WTC11 (cell line): ENCODE results near the gene COG3. TPM values are rescaled to one million over a fixed set of nuclear protein-coding genes. Genes with fewer than 3 reads are reported as not detected.

Experiments used
- ATAC-seq: fragments of 200-7000 bp; cut with Tn5 transposase; 2 replicates; pipeline ENCODE4 v1.10.0; 2021; ENCODE audit warnings: mild to moderate bottlenecking, moderate library complexity
- CTCF ChIA-PET: fragments of 300-600 bp; sonication (Branson Sonifier 250); formaldehyde crosslinking; loops from one replicate; lab custom pipeline; 2021; ENCODE audit warnings: antibody characterized with exemption; lab: Charles Lee
- POLR2A ChIA-PET: fragments of 350-600 bp; sonication (Branson Sonifier 250); formaldehyde crosslinking; loops from one replicate; lab custom pipeline; 2021; ENCODE audit warnings: antibody characterized with exemption; lab: Charles Lee
- DNase-seq: peaks from one replicate; pipeline ENCODE4 v3.0.0; 2021; ENCODE audit warnings: low spot score
- H3K27ac Mint-ChIP-seq: 2 replicates; pipeline ENCODE4 v1.8.0; 2021; ENCODE audit warnings: mixed read lengths
- H3K27me3 Mint-ChIP-seq: 2 replicates; pipeline ENCODE4 v1.8.0; 2021; ENCODE audit warnings: low read depth, mild to moderate bottlenecking, moderate library complexity, mixed read lengths
- H3K36me3 Mint-ChIP-seq: 2 replicates; pipeline ENCODE4 v1.8.0; 2021; ENCODE audit warnings: mixed read lengths
- H3K4me1 Mint-ChIP-seq: 2 replicates; pipeline ENCODE4 v1.8.0; 2022; ENCODE audit warnings: mixed read lengths
- H3K4me3 Mint-ChIP-seq: 2 replicates; pipeline ENCODE4 v1.8.0; 2021; ENCODE audit warnings: mild to moderate bottlenecking, moderate library complexity, mixed read lengths
- H3K9me3 Mint-ChIP-seq: 2 replicates; pipeline ENCODE4 v1.8.0; 2021; ENCODE audit warnings: mixed read lengths
- CBFB ChIP-seq: sonication (generic); formaldehyde crosslinking; IDR thresholded peaks from 2 replicates; pipeline ENCODE4 v1.8.1; 2022; ENCODE audit warnings: mild to moderate bottlenecking, low read depth, missing genetic modification reagents
- EMX1 ChIP-seq: fragments of 250-450 bp; sonication (Bioruptor Pico); IDR thresholded peaks from 2 replicates; pipeline ENCODE4 v1.8.0; 2021; ENCODE audit warnings: mild to moderate bottlenecking
- GTF2I ChIP-seq: fragments of 250-450 bp; sonication (Bioruptor Pico); conservative IDR thresholded peaks from 2 replicates; pipeline ENCODE4 v1.4.0; 2021; ENCODE audit warnings: mild to moderate bottlenecking
- IRF2 ChIP-seq: sonication (generic); formaldehyde crosslinking; IDR thresholded peaks from 2 replicates; pipeline ENCODE4 v1.8.0; 2022; ENCODE audit warnings: low read depth, missing genetic modification reagents, borderline replicate concordance
- NFE2L1 ChIP-seq: sonication (generic); formaldehyde crosslinking; IDR thresholded peaks from 2 replicates; pipeline ENCODE4 v1.8.1; 2023; ENCODE audit warnings: missing genetic modification reagents
- NR2C2 ChIP-seq: sonication (generic); formaldehyde crosslinking; IDR thresholded peaks from 2 replicates; pipeline ENCODE4 v1.8.0; 2022; ENCODE audit warnings: mild to moderate bottlenecking, missing genetic modification reagents
- NR3C1 ChIP-seq: sonication (generic); formaldehyde crosslinking; conservative IDR thresholded peaks from 2 replicates; pipeline ENCODE4 v1.8.1; 2023; ENCODE audit warnings: low read depth, mild to moderate bottlenecking, missing genetic modification reagents
- PRRX2 ChIP-seq: fragments of 250-450 bp; sonication (Bioruptor Pico); IDR thresholded peaks from 2 replicates; pipeline ENCODE4 v1.8.0; 2021; ENCODE audit warnings: mild to moderate bottlenecking
- SP1 ChIP-seq: sonication (generic); formaldehyde crosslinking; conservative IDR thresholded peaks from 2 replicates; pipeline ENCODE4 v1.8.1; 2022; ENCODE audit warnings: missing genetic modification reagents
- TCF7 ChIP-seq: sonication (generic); formaldehyde crosslinking; IDR thresholded peaks from 2 replicates; pipeline ENCODE4 v1.8.0; 2022; ENCODE audit warnings: mild to moderate bottlenecking, low read depth, missing genetic modification reagents, moderate library complexity
- TEAD1 ChIP-seq: sonication (generic); formaldehyde crosslinking; IDR thresholded peaks from 2 replicates; pipeline ENCODE4 v1.8.0; 2022; ENCODE audit warnings: mild to moderate bottlenecking, missing genetic modification reagents
- ZBTB21 ChIP-seq: sonication (generic); formaldehyde crosslinking; IDR thresholded peaks from 2 replicates; pipeline ENCODE4 v1.8.1; 2023; ENCODE audit warnings: mild to moderate bottlenecking, missing genetic modification reagents, borderline replicate concordance
- ZNF121 ChIP-seq: sonication (generic); formaldehyde crosslinking; IDR thresholded peaks from 2 replicates; pipeline ENCODE4 v1.8.0; 2023; ENCODE audit warnings: missing genetic modification reagents
- ZNF219 ChIP-seq: sonication (generic); formaldehyde crosslinking; IDR thresholded peaks from 2 replicates; pipeline ENCODE4 v1.8.0; 2023; ENCODE audit warnings: missing genetic modification reagents, mild to moderate bottlenecking, borderline replicate concordance
- ZNF396 ChIP-seq: fragments of 250-450 bp; sonication (Bioruptor Pico); IDR thresholded peaks from 2 replicates; pipeline ENCODE4 v1.8.0; 2021; ENCODE audit warnings: mild to moderate bottlenecking, moderate library complexity, borderline replicate concordance
- ZNF423 ChIP-seq: fragments of 250-450 bp; sonication (Bioruptor Pico); IDR thresholded peaks from 2 replicates; pipeline ENCODE4 v2.1.2; 2022; ENCODE audit warnings: mild to moderate bottlenecking, moderate library complexity
- total RNA-seq: library from RNA; stranded (reverse); gene quantifications from 3 replicates; pipeline ENCODE4 v1.2.3, GENCODE V29; 2021
- TF ChIP-seq, protein P1 (sequence below): sonication (generic); formaldehyde crosslinking; IDR thresholded peaks from 2 replicates; pipeline ENCODE4 v1.8.0; 2022; ENCODE audit warnings: mild to moderate bottlenecking, missing genetic modification reagents
- TF ChIP-seq, protein P2 (sequence below): sonication (generic); formaldehyde crosslinking; IDR thresholded peaks from 2 replicates; pipeline ENCODE4 v1.8.1; 2022; ENCODE audit warnings: low read depth, mild to moderate bottlenecking, moderate library complexity, missing genetic modification reagents, borderline replicate concordance
- TF ChIP-seq, protein P3 (sequence below): sonication (generic); formaldehyde crosslinking; conservative IDR thresholded peaks from 2 replicates; pipeline ENCODE4 v1.8.1; 2022; ENCODE audit warnings: mild to moderate bottlenecking, missing genetic modification reagents
- TF ChIP-seq, protein P4 (sequence below): sonication (generic); formaldehyde crosslinking; conservative IDR thresholded peaks from 2 replicates; pipeline ENCODE4 v1.8.1; 2023; ENCODE audit warnings: mild to moderate bottlenecking, low read depth, missing genetic modification reagents, moderate library complexity
- TF ChIP-seq, protein P5 (sequence below): sonication (generic); formaldehyde crosslinking; IDR thresholded peaks from 2 replicates; pipeline ENCODE4 v1.8.0; 2023; ENCODE audit warnings: missing genetic modification reagents, mild to moderate bottlenecking, borderline replicate concordance
- TF ChIP-seq, protein P6 (sequence below): sonication (generic); formaldehyde crosslinking; IDR thresholded peaks from 2 replicates; pipeline ENCODE4 v1.8.1; 2023; ENCODE audit warnings: mild to moderate bottlenecking, missing genetic modification reagents
- TF ChIP-seq, protein P7 (sequence below): sonication (generic); formaldehyde crosslinking; IDR thresholded peaks from 2 replicates; pipeline ENCODE4 v1.8.1; 2022; ENCODE audit warnings: low read depth, missing genetic modification reagents, borderline replicate concordance

Gene COG3
- total RNA-seq, 1 experiment from 2014 or later = 21.6 TPM

DNA sequence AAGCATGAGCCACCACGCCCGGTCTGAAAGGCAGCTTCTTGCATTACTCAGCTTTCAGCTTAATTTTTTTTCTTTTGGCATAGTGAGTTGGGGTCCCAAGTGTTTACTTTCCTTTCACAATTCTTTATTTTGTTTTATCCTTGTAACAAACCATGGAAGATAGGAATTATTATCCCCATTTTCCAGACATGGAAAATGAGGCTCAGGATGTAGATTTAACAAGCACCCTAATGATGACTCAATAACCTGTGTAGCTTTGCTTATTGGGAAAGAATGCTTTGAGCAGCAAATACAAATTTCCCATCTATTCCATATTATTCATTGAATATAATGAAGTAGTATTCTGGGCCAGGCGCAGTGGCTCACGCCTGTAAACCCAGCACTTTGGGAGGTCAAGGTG, 13.5 kb upstream of the COG3 start (continued):
- TF ChIP-seq, protein P1, sequence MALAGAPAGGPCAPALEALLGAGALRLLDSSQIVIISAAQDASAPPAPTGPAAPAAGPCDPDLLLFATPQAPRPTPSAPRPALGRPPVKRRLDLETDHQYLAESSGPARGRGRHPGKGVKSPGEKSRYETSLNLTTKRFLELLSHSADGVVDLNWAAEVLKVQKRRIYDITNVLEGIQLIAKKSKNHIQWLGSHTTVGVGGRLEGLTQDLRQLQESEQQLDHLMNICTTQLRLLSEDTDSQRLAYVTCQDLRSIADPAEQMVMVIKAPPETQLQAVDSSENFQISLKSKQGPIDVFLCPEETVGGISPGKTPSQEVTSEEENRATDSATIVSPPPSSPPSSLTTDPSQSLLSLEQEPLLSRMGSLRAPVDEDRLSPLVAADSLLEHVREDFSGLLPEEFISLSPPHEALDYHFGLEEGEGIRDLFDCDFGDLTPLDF = no peak
- TF ChIP-seq TEAD1 (CRISPR knock-in tag) = no peak
- no peak for TF ChIP-seq ZBTB21 (CRISPR knock-in tag)
- TF ChIP-seq NR2C2 (CRISPR knock-in tag) = no peak
- no peak for TF ChIP-seq NFE2L1 (CRISPR knock-in tag)
- TF ChIP-seq ZNF396 (CRISPR knock-in tag) = no peak

DNA sequence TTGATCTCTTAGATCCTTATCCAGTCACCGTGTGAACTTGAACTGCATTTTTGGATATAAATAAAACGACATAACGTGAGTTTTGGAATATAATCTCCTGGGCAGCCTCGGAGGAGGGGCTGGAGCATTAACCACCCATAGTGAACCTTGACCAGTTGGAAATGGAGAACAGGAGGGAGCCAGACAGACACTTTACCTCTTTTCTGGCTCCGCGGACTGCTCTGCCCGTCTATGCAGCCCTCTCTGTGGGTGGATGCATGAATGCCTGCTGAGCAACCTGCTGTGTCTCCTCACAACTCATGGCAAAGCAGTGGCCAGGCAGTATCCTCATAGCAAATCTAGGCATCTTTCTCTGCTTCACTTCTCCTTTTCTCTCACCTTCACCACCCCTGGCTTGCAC, 10.5 kb upstream of the COG3 start:
- H3K36me3 Mint-ChIP-seq = no peaks in the 10 kb centered on the region
- no peak overlapping the region for H3K4me3 Mint-ChIP-seq
- POLR2A ChIA-PET = no interaction called here
- H3K27ac Mint-ChIP-seq = no peak overlapping the region
- peaks cover 14% of the 10 kb centered on the region for H3K27me3 Mint-ChIP-seq
- ATAC-seq = no peak
- H3K4me1 Mint-ChIP-seq = peaks cover 6% of the 10 kb centered on the region
- peaks cover 20% of the 10 kb centered on the region for H3K9me3 Mint-ChIP-seq
- TF ChIP-seq, protein P1 = no peak
- TF ChIP-seq, protein P2, sequence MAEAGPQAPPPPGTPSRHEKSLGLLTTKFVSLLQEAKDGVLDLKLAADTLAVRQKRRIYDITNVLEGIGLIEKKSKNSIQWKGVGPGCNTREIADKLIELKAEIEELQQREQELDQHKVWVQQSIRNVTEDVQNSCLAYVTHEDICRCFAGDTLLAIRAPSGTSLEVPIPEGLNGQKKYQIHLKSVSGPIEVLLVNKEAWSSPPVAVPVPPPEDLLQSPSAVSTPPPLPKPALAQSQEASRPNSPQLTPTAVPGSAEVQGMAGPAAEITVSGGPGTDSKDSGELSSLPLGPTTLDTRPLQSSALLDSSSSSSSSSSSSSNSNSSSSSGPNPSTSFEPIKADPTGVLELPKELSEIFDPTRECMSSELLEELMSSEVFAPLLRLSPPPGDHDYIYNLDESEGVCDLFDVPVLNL (CRISPR knock-in tag) = no peak
- TF ChIP-seq SP1 (no peak), NFE2L1 (CRISPR knock-in tag) (no peak), NR3C1 (no peak), GTF2I (CRISPR knock-in tag) (no peak), EMX1 (CRISPR knock-in tag) (no peak), ZNF396 (CRISPR knock-in tag) (no peak), ZNF423 (CRISPR knock-in tag) (no peak), ZNF121 (CRISPR knock-in tag) (no peak), ZNF219 (CRISPR knock-in tag) (no peak), CBFB (no peak), PRRX2 (CRISPR knock-in tag) (no peak), TCF7 (CRISPR knock-in tag) (no peak), IRF2 (no peak)
- TF ChIP-seq, protein P3, sequence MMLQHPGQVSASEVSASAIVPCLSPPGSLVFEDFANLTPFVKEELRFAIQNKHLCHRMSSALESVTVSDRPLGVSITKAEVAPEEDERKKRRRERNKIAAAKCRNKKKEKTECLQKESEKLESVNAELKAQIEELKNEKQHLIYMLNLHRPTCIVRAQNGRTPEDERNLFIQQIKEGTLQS (CRISPR knock-in tag) = no peak
- TF ChIP-seq, protein P4, sequence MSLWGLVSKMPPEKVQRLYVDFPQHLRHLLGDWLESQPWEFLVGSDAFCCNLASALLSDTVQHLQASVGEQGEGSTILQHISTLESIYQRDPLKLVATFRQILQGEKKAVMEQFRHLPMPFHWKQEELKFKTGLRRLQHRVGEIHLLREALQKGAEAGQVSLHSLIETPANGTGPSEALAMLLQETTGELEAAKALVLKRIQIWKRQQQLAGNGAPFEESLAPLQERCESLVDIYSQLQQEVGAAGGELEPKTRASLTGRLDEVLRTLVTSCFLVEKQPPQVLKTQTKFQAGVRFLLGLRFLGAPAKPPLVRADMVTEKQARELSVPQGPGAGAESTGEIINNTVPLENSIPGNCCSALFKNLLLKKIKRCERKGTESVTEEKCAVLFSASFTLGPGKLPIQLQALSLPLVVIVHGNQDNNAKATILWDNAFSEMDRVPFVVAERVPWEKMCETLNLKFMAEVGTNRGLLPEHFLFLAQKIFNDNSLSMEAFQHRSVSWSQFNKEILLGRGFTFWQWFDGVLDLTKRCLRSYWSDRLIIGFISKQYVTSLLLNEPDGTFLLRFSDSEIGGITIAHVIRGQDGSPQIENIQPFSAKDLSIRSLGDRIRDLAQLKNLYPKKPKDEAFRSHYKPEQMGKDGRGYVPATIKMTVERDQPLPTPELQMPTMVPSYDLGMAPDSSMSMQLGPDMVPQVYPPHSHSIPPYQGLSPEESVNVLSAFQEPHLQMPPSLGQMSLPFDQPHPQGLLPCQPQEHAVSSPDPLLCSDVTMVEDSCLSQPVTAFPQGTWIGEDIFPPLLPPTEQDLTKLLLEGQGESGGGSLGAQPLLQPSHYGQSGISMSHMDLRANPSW = no peak
- TF ChIP-seq, protein P5, sequence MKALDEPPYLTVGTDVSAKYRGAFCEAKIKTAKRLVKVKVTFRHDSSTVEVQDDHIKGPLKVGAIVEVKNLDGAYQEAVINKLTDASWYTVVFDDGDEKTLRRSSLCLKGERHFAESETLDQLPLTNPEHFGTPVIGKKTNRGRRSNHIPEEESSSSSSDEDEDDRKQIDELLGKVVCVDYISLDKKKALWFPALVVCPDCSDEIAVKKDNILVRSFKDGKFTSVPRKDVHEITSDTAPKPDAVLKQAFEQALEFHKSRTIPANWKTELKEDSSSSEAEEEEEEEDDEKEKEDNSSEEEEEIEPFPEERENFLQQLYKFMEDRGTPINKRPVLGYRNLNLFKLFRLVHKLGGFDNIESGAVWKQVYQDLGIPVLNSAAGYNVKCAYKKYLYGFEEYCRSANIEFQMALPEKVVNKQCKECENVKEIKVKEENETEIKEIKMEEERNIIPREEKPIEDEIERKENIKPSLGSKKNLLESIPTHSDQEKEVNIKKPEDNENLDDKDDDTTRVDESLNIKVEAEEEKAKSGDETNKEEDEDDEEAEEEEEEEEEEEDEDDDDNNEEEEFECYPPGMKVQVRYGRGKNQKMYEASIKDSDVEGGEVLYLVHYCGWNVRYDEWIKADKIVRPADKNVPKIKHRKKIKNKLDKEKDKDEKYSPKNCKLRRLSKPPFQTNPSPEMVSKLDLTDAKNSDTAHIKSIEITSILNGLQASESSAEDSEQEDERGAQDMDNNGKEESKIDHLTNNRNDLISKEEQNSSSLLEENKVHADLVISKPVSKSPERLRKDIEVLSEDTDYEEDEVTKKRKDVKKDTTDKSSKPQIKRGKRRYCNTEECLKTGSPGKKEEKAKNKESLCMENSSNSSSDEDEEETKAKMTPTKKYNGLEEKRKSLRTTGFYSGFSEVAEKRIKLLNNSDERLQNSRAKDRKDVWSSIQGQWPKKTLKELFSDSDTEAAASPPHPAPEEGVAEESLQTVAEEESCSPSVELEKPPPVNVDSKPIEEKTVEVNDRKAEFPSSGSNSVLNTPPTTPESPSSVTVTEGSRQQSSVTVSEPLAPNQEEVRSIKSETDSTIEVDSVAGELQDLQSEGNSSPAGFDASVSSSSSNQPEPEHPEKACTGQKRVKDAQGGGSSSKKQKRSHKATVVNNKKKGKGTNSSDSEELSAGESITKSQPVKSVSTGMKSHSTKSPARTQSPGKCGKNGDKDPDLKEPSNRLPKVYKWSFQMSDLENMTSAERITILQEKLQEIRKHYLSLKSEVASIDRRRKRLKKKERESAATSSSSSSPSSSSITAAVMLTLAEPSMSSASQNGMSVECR (CRISPR knock-in tag) = no peak
- TF ChIP-seq, protein P6, sequence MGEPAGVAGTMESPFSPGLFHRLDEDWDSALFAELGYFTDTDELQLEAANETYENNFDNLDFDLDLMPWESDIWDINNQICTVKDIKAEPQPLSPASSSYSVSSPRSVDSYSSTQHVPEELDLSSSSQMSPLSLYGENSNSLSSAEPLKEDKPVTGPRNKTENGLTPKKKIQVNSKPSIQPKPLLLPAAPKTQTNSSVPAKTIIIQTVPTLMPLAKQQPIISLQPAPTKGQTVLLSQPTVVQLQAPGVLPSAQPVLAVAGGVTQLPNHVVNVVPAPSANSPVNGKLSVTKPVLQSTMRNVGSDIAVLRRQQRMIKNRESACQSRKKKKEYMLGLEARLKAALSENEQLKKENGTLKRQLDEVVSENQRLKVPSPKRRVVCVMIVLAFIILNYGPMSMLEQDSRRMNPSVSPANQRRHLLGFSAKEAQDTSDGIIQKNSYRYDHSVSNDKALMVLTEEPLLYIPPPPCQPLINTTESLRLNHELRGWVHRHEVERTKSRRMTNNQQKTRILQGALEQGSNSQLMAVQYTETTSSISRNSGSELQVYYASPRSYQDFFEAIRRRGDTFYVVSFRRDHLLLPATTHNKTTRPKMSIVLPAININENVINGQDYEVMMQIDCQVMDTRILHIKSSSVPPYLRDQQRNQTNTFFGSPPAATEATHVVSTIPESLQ (CRISPR knock-in tag) = no peak
- TF ChIP-seq, protein P7, sequence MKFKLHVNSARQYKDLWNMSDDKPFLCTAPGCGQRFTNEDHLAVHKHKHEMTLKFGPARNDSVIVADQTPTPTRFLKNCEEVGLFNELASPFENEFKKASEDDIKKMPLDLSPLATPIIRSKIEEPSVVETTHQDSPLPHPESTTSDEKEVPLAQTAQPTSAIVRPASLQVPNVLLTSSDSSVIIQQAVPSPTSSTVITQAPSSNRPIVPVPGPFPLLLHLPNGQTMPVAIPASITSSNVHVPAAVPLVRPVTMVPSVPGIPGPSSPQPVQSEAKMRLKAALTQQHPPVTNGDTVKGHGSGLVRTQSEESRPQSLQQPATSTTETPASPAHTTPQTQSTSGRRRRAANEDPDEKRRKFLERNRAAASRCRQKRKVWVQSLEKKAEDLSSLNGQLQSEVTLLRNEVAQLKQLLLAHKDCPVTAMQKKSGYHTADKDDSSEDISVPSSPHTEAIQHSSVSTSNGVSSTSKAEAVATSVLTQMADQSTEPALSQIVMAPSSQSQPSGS (CRISPR knock-in tag) = no peak
- CTCF ChIA-PET = no interaction called here
- DNase-seq = no peak
